Measurements from ENCODE around the gene PGLYRP2. TPM values are rescaled to one million over a fixed set of nuclear protein-coding genes. Genes with fewer than 3 reads are reported as not detected.

Gene PGLYRP2
- total and polyA plus RNA-seq, 2 experiments from 2014 or later, result not detected

GRCh38 chr19:15432629-15433518 lies 46.4 kb downstream of the PGLYRP2 start:
- peak; percentile 96 for DNase-seq (ENCODE audit: low spot score)
- no peak for TF ChIP-seq EZH2phosphoT487 (IDR thresholded peaks at IDR 0.05; ENCODE audit: low read depth, severe bottlenecking, unreplicated experiment)
- TF ChIP-seq EZH2 (IDR thresholded peaks at IDR 0.05; ENCODE audit: borderline replicate concordance), result no peak
- TF ChIP-seq CTCF (IDR thresholded peaks at IDR 0.05; ENCODE audit: poor library complexity), result no peak
- 1% methylated on average over 52 of the region's 75 CpGs for WGBS (ENCODE audit: low lambda C conversion rate, missing lambda C conversion rate)
- H3K9me2 ChIP-seq (replicated peaks; ENCODE audit: insufficient read depth), result no peaks in the 10 kb centered on the region
- H4K20me1 ChIP-seq (ENCODE audit: insufficient read depth, poor library complexity, severe bottlenecking), result no peaks in the 10 kb centered on the region
- peaks cover 44% of the 10 kb centered on the region for H3K79me2 ChIP-seq
- H3K27ac ChIP-seq, result peak overlapping the region; percentile 86
- no peaks in the 10 kb centered on the region for H3K27me3 ChIP-seq
- H3K4me2 ChIP-seq, result peak overlapping the region; percentile 87
- H3K4me1 ChIP-seq (ENCODE audit: insufficient read depth), result peaks cover 15% of the 10 kb centered on the region
- no peaks in the 10 kb centered on the region for H3K36me3 ChIP-seq (replicated peaks; ENCODE audit: insufficient read depth, low read depth)
- peak overlapping the region; percentile 94 for H2AFZ ChIP-seq
- H3K4me3 ChIP-seq, result peak overlapping the region; percentile 70
- no peaks in the 10 kb centered on the region for H3K9me3 ChIP-seq (ENCODE audit: low read depth)

- H3K4me1 ChIP-seq (ENCODE audit: insufficient read depth), result peaks cover 15% of the 10 kb centered on the region
- H3K27ac ChIP-seq, result peak overlapping the region; percentile 78
- peak overlapping the region; percentile 90 for H3K4me3 ChIP-seq
- peak overlapping the region; percentile 68 for H2AFZ ChIP-seq
- H3K9me3 ChIP-seq (ENCODE audit: low read depth), result no peaks in the 10 kb centered on the region
- H3K9me2 ChIP-seq (replicated peaks; ENCODE audit: insufficient read depth), result no peaks in the 10 kb centered on the region
- DNase-seq (ENCODE audit: low spot score), result no peak
- no peaks in the 10 kb centered on the region for H3K36me3 ChIP-seq (replicated peaks; ENCODE audit: insufficient read depth, low read depth)
- H4K20me1 ChIP-seq (ENCODE audit: insufficient read depth, poor library complexity, severe bottlenecking), result no peaks in the 10 kb centered on the region
- no peak for TF ChIP-seq CTCF (IDR thresholded peaks at IDR 0.05; ENCODE audit: poor library complexity)
- no peak for TF ChIP-seq EZH2 (IDR thresholded peaks at IDR 0.05; ENCODE audit: borderline replicate concordance)
- TF ChIP-seq EZH2phosphoT487 (IDR thresholded peaks at IDR 0.05; ENCODE audit: low read depth, severe bottlenecking, unreplicated experiment), result no peak
- H3K27me3 ChIP-seq, result no peaks in the 10 kb centered on the region
- peaks cover 44% of the 10 kb centered on the region for H3K79me2 ChIP-seq
- WGBS (ENCODE audit: low lambda C conversion rate, missing lambda C conversion rate), result 0% methylated on average over 19 of the region's 44 CpGs
- peak overlapping the region; percentile 91 for H3K4me2 ChIP-seq
Measured at GRCh38 chr19:15432018-15432494, 47.2 kb downstream of the PGLYRP2 start.

GRCh38 chr19:15431396-15432017 lies 47.8 kb downstream of the PGLYRP2 start:
- DNase-seq (ENCODE audit: low spot score), result no peak
- H3K27ac ChIP-seq, result peak overlapping the region; percentile 78
- H3K79me2 ChIP-seq, result peaks cover 44% of the 10 kb centered on the region
- H4K20me1 ChIP-seq (ENCODE audit: insufficient read depth, poor library complexity, severe bottlenecking), result no peaks in the 10 kb centered on the region
- no peaks in the 10 kb centered on the region for H3K9me3 ChIP-seq (ENCODE audit: low read depth)
- peak overlapping the region; percentile 90 for H3K4me3 ChIP-seq
- 31% methylated on average over 7 of the region's 7 CpGs for WGBS (ENCODE audit: low lambda C conversion rate, missing lambda C conversion rate)
- H3K27me3 ChIP-seq, result no peaks in the 10 kb centered on the region
- H3K9me2 ChIP-seq (replicated peaks; ENCODE audit: insufficient read depth), result no peaks in the 10 kb centered on the region
- H3K4me1 ChIP-seq (ENCODE audit: insufficient read depth), result peaks cover 15% of the 10 kb centered on the region
- peak overlapping the region; percentile 91 for H3K4me2 ChIP-seq
- no peaks in the 10 kb centered on the region for H3K36me3 ChIP-seq (replicated peaks; ENCODE audit: insufficient read depth, low read depth)
- no peak overlapping the region for H2AFZ ChIP-seq
- TF ChIP-seq EZH2 (IDR thresholded peaks at IDR 0.05; ENCODE audit: borderline replicate concordance), result no peak
- no peak for TF ChIP-seq CTCF (IDR thresholded peaks at IDR 0.05; ENCODE audit: poor library complexity)
- TF ChIP-seq EZH2phosphoT487 (IDR thresholded peaks at IDR 0.05; ENCODE audit: low read depth, severe bottlenecking, unreplicated experiment), result no peak

Data from hepatocyte (in vitro differentiated cells).